ENCODE measurements around the gene FBXO41. TPM values are rescaled to one million over a fixed set of nuclear protein-coding genes. Genes with fewer than 3 reads are reported as not detected.

Gene FBXO41
- total and polyA plus RNA-seq, 7 donors, result 0.03 to 0.46 (median 0.15) TPM

GRCh38 chr2:73291093-73291460 lies 6.8 kb upstream of the FBXO41 start:
- H3K4me3 ChIP-seq, result peak overlapping the region; percentile 28
- H3K27me3 ChIP-seq (ENCODE audit: insufficient read depth in 3 of 3, low read length in 2 of 3), result peaks cover 9 to 82% (median 27%) of the 10 kb centered on the region in 3 donors
- ATAC-seq (peak; percentile 34 to 54 (median 42)), DNase-seq (peak; percentile 42 to 62)
- no peaks in the 10 kb centered on the region for H3K9me3 ChIP-seq
- 1 to 3% (median 2%) methylated on average over 34 of the region's 34 CpGs for WGBS, 3 donors
- intact Hi-C loops (cut with DNase I), result no loop called here
- no peaks in the 10 kb centered on the region for H3K4me1 ChIP-seq
- H3K27ac ChIP-seq, result no peak overlapping the region
- no peaks in the 10 kb centered on the region for H3K36me3 ChIP-seq (ENCODE audit: insufficient read depth in 1 of 2, low read depth in 1 of 2)
- no peak for TF ChIP-seq CTCF (IDR thresholded peaks at IDR 0.05)

- TF ChIP-seq CTCF (IDR thresholded peaks at IDR 0.05), result no peak
- H3K27me3 ChIP-seq (ENCODE audit: insufficient read depth in 3 of 3, low read length in 2 of 3), result peaks cover 9 to 77% (median 24%) of the 10 kb centered on the region in 3 donors
- no peaks in the 10 kb centered on the region for H3K9me3 ChIP-seq
- intact Hi-C loops (cut with DNase I), result no loop called here
- ATAC-seq, result no peak
- 52 to 59% (median 59%) methylated on average over 6 of the region's 6 CpGs for WGBS, 3 donors
- DNase-seq, result no peak
- H3K4me3 ChIP-seq, result no peak overlapping the region
- no peaks in the 10 kb centered on the region for H3K36me3 ChIP-seq (ENCODE audit: insufficient read depth in 1 of 2, low read depth in 1 of 2)
- H3K27ac ChIP-seq, result no peak overlapping the region
- H3K4me1 ChIP-seq, result no peaks in the 10 kb centered on the region
These were observed 6.0 kb upstream of the FBXO41 start for GRCh38 chr2:73290049-73290839.

GRCh38 chr2:73289304-73289703 lies 5.0 kb upstream of the FBXO41 start:
- TF ChIP-seq CTCF (IDR thresholded peaks at IDR 0.05), result no peak
- peaks cover 5 to 76% (median 26%) of the 10 kb centered on the region in 3 donors for H3K27me3 ChIP-seq (ENCODE audit: insufficient read depth in 3 of 3, low read length in 2 of 3)
- H3K4me1 ChIP-seq, result no peaks in the 10 kb centered on the region
- DNase-seq, result no peak
- no peaks in the 10 kb centered on the region for H3K9me3 ChIP-seq
- H3K4me3 ChIP-seq, result no peak overlapping the region
- H3K27ac ChIP-seq, result no peak overlapping the region
- H3K36me3 ChIP-seq (ENCODE audit: insufficient read depth in 1 of 2, low read depth in 1 of 2), result no peaks in the 10 kb centered on the region
- no peak for ATAC-seq
- intact Hi-C loops (cut with DNase I), result no loop called here

- Histone ChIP-seq H3K9me3 (no peaks in the 10 kb centered on the region), H3K4me3 (no peak overlapping the region), H3K27ac (no peak overlapping the region), H3K27me3 (ENCODE audit: insufficient read depth in 3 of 3, low read length in 2 of 3) (peaks cover 0 to 50% (median 21%) of the 10 kb centered on the region in 3 donors), H3K4me1 (no peaks in the 10 kb centered on the region), H3K36me3 (ENCODE audit: insufficient read depth in 1 of 2, low read depth in 1 of 2) (no peaks in the 10 kb centered on the region)
- WGBS, 3 donors, result 90 to 93% (median 90%) methylated on average over 3 of the region's 3 CpGs
- TF ChIP-seq CTCF (IDR thresholded peaks at IDR 0.05), result no peak
- DNase-seq (no peak), ATAC-seq (no peak)
- intact Hi-C loops (cut with DNase I), result no loop called here
These were observed 1.9 kb upstream of the FBXO41 start for GRCh38 chr2:73286134-73286655.
